K562 (cell line): ENCODE data around the gene CHAC1. TPM values are rescaled to one million over a fixed set of nuclear protein-coding genes. Genes with fewer than 3 reads are reported as not detected.

ENCODE experiments used
- ELF2 ChIP-seq: fragments of 250-450 bp; sonication (Bioruptor Pico); IDR thresholded peaks from 2 replicates; pipeline ENCODE4 v1.5.0; 2021; ENCODE audit warnings: mild to moderate bottlenecking
- EP300 ChIP-seq: IDR thresholded peaks from 2 replicates; pipeline ENCODE4 v1.6.1; 2012; ENCODE audit warnings: low read length, improper control_type of control experiment
- KLF10 ChIP-seq: fragments of 250-450 bp; sonication (Bioruptor Pico); IDR thresholded peaks from 2 replicates; pipeline ENCODE4 v1.6.1; 2021; ENCODE audit warnings: matching md5 sums
- SIRT6 ChIP-seq: IDR thresholded peaks from one replicate; pipeline ENCODE4 v1.6.1; 2012; ENCODE audit warnings: low read depth, mild to moderate bottlenecking, control low read depth, inconsistent platforms, low read length, moderate library complexity
- SP1 ChIP-seq: sonication (generic); formaldehyde crosslinking; IDR thresholded peaks from 2 replicates; pipeline ENCODE4 v1.8.1; 2022; ENCODE audit warnings: mild to moderate bottlenecking, missing genetic modification reagents
- TCF7L2 ChIP-seq: fragments of 150-350 bp; IDR thresholded peaks from 2 replicates; pipeline ENCODE4 v1.6.1; 2016; ENCODE audit warnings: low read depth, mild to moderate bottlenecking, low read length, moderate library complexity
- ZBTB1 ChIP-seq: sonication (generic); formaldehyde crosslinking; IDR thresholded peaks from 2 replicates; pipeline ENCODE4 v1.8.1; 2023; ENCODE audit warnings: missing genetic modification reagents, low read depth, mild to moderate bottlenecking, borderline replicate concordance
- ZNF347 ChIP-seq: fragments of 450-650 bp; formaldehyde crosslinking; IDR thresholded peaks from 2 replicates; pipeline ENCODE4 v1.4.0; 2020; ENCODE audit warnings: low read depth, mild to moderate bottlenecking, moderate library complexity
- ZNF780A ChIP-seq: fragments of 250-450 bp; sonication (Bioruptor Pico); IDR thresholded peaks from 2 replicates; pipeline ENCODE4 v1.5.0; 2021; ENCODE audit warnings: mild to moderate bottlenecking
- polyA plus RNA-seq, 8 experiments: library from polyadenylated mRNA; depleted of rRNA in 4 of 8; stranded (reverse) in 5 of 8; unstranded in 3 of 8; fragments of >200 nt; fragmentation: Nextera tagmentation in 2 of 8; fragmentation: Illumina TruSeq in 1 of 8; extraction: Ambion mirVana in 2 of 8; extraction: Trizol in 1 of 8; gene quantifications; 2 replicates each; pipeline versions ENCODE4 v1.2.1 to v1.2.3, GENCODE V29; 2011 to 2014; ENCODE audit warnings: inconsistent platforms in 1 of 8, missing spikeins in 1 of 8
- total RNA-seq, 7 experiments: library from RNA; depleted of rRNA in 6 of 7; stranded (reverse); fragments of >200 nt in 6 of 7; fragmentation: Illumina TruSeq in 2 of 7; extraction: Trizol in 2 of 7; gene quantifications; 2 replicates each; pipeline versions ENCODE4 v1.2.1 to v1.2.3, GENCODE V29; 2011 to 2021; ENCODE audit warnings: low replicate concordance in 1 of 7
- TF ChIP-seq, protein P1 (sequence below): fragments of 250-450 bp; sonication (Bioruptor Pico); IDR thresholded peaks from 2 replicates; pipeline ENCODE4 v1.8.0; 2022; ENCODE audit warnings: inconsistent platforms
- TF ChIP-seq, protein P2 (sequence below): fragments of 450-650 bp; IDR thresholded peaks from 2 replicates; pipeline ENCODE4 v1.6.1; 2017; ENCODE audit warnings: antibody characterized with exemption, mild to moderate bottlenecking
- TF ChIP-seq, protein P3 (sequence below): sonication (generic); formaldehyde crosslinking; IDR thresholded peaks from 2 replicates; pipeline ENCODE4 v1.8.0; 2022; ENCODE audit warnings: mild to moderate bottlenecking, missing genetic modification reagents

The CHAC1 gene
- total and polyA plus RNA-seq, 9 of the 15 experiments (the other 6 are each of a cell fraction or from before 2014, with no cell fraction given): 0.47 to 39.0 (median 7.5) TPM

DNA sequence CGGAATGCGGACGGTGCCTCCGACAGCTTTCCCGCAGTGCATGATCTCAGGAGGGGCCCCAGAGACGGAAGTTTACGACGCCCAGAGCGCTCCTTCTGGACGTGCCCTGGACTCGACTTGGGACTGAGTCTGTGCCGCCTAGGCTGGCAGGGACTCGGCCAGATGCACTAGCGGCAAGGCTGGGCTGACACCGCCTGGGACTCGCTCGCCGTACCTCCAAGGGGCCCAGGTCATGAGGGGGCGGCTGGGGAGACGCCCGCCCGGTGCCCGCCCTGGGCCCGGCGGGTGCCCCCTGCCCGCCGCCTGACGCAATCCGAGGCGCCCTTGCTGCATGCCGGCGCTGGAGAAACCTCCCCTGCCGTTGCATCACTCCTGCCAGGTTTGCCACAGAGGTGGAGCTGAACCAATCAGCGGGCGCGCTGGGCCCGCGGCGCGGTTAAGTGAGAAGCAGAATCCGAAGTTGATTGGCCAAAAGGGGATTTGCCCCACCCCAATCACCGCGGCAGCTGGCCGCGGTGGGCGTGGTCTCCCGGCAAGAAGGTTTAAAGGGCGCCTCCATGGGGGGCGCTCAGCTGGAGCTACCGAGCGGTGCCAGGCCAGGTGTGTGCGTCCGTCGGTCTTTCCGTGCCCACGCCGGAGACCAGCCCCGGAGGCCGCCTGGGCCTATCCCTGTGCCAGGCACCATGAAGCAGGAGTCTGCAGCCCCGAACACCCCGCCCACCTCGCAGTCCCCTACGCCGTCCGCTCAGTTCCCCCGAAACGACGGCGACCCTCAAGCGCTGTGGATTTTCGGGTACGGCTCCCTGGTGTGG is at the start of gene CHAC1 (continued):
- TF ChIP-seq, protein P1, sequence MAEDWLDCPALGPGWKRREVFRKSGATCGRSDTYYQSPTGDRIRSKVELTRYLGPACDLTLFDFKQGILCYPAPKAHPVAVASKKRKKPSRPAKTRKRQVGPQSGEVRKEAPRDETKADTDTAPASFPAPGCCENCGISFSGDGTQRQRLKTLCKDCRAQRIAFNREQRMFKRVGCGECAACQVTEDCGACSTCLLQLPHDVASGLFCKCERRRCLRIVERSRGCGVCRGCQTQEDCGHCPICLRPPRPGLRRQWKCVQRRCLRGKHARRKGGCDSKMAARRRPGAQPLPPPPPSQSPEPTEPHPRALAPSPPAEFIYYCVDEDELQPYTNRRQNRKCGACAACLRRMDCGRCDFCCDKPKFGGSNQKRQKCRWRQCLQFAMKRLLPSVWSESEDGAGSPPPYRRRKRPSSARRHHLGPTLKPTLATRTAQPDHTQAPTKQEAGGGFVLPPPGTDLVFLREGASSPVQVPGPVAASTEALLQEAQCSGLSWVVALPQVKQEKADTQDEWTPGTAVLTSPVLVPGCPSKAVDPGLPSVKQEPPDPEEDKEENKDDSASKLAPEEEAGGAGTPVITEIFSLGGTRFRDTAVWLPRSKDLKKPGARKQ: no peak
- TF ChIP-seq TCF7L2 (no peak), SP1 (CRISPR knock-in tag) (peak; percentile 77), SIRT6 (no peak), ZNF347 (CRISPR knock-in tag) (no peak), KLF10 (CRISPR knock-in tag) (no peak), ELF2 (peak; percentile 38; the same call in 1 of the 2 replicates), ZNF780A (CRISPR knock-in tag) (no peak), ZBTB1 (no peak), EP300 (peak; percentile 42)
- TF ChIP-seq, protein P2, sequence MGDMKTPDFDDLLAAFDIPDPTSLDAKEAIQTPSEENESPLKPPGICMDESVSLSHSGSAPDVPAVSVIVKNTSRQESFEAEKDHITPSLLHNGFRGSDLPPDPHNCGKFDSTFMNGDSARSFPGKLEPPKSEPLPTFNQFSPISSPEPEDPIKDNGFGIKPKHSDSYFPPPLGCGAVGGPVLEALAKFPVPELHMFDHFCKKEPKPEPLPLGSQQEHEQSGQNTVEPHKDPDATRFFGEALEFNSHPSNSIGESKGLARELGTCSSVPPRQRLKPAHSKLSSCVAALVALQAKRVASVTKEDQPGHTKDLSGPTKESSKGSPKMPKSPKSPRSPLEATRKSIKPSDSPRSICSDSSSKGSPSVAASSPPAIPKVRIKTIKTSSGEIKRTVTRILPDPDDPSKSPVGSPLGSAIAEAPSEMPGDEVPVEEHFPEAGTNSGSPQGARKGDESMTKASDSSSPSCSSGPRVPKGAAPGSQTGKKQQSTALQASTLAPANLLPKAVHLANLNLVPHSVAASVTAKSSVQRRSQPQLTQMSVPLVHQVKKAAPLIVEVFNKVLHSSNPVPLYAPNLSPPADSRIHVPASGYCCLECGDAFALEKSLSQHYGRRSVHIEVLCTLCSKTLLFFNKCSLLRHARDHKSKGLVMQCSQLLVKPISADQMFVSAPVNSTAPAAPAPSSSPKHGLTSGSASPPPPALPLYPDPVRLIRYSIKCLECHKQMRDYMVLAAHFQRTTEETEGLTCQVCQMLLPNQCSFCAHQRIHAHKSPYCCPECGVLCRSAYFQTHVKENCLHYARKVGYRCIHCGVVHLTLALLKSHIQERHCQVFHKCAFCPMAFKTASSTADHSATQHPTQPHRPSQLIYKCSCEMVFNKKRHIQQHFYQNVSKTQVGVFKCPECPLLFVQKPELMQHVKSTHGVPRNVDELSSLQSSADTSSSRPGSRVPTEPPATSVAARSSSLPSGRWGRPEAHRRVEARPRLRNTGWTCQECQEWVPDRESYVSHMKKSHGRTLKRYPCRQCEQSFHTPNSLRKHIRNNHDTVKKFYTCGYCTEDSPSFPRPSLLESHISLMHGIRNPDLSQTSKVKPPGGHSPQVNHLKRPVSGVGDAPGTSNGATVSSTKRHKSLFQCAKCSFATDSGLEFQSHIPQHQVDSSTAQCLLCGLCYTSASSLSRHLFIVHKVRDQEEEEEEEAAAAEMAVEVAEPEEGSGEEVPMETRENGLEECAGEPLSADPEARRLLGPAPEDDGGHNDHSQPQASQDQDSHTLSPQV: no peak
- TF ChIP-seq, protein P3, sequence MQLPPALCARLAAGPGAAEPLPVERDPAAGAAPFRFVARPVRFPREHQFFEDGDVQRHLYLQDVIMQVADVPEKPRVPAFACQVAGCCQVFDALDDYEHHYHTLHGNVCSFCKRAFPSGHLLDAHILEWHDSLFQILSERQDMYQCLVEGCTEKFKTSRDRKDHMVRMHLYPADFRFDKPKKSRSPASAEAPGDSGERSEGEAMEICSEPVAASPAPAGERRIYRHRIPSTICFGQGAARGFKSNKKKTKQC (CRISPR knock-in tag): no peak
